ENCODE measurements around the gene MIPOL1.
"Not testable (repeated sequence)": the region's sequence is repeated elsewhere in the genome, so short reads cannot be mapped to it uniquely, and the experiment has no call there.

MIPOL1 gene, protein sequence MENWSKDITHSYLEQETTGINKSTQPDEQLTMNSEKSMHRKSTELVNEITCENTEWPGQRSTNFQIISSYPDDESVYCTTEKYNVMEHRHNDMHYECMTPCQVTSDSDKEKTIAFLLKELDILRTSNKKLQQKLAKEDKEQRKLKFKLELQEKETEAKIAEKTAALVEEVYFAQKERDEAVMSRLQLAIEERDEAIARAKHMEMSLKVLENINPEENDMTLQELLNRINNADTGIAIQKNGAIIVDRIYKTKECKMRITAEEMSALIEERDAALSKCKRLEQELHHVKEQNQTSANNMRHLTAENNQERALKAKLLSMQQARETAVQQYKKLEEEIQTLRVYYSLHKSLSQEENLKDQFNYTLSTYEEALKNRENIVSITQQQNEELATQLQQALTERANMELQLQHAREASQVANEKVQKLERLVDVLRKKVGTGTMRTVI

DNA sequence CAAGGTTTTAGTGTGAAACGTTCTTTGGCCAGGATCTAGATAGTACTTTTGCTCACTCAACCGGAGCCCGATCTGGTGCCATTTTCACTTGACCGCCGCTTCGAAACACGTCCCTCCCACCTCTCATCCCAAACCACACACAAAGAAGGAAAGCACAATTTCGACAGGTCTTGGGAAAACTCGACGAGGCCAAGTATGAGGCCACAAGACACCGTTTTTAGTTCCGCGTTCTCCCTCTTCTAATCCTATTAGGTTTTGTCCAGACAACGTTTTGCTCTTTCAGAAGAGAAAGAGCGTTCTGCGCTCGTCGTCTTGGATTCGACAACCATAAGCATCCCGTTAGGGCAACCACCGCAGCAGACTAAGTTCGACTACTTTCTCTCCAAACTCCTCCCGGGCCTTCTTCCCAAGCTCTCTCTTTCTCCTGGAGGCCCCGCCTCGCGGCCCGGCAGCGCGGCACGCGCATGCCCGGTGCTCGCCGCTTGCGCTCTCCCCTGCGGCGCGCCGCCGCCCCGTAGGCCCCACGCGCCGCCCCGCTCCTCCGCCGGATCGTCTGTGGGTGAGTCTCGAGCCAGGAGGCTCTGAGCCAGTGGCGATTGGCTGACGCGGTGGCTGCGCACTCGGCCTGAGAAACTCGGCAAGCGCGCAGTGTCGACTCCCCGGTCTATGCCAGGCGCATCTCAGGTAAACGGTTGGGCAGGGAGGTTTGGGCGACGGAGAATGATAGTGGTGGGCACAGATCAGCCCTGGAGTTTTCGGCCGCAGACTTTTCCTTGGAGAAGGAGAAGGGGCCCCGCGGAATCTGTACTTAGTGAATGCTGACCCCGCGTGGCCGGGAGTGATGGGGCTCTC is at the start of gene MIPOL1:
MIPOL1 (plus strand) TSS at position 517 of the 852 bp plus-strand sequence. CDS start 49,952 bp downstream, outside the sequence.
- Mint-ChIP-seq H3K27ac (no peak within 1 kb of the TSS), H3K36me3 (no peaks in the 10 kb centered on the region), H3K4me3 (peak within 1 kb of the TSS; percentile 36), H3K27me3 (no peaks in the 10 kb centered on the region), H3K9me3 (peaks cover 9% of the 10 kb centered on the region), H3K4me1 (no peaks in the 10 kb centered on the region)
- ATAC-seq, result no peak

DNA sequence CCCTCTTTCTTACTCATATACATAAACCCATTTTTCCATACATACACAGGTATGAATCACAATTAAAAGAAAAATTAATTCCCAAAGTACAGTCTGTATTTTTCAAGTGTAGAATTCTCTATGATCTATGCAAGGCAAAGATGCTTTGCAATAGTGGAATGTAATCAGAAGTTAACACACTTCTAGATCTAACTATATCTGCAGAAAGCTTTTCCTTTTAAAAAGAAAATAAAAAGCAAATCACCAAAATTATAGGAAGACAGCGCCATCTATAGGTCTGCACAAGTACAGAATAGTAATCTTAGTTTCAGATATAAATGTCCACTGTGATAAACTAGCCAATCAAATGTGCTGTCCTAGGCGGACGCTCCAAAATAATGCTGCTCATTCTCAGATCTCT is 47.3 kb upstream of the MIPOL1 start:
- no peak for ATAC-seq
- no peak overlapping the region for H3K27ac Mint-ChIP-seq
- H3K4me1 Mint-ChIP-seq, result no peaks in the 10 kb centered on the region
- H3K9me3 Mint-ChIP-seq, result peaks cover 8% of the 10 kb centered on the region
- H3K27me3 Mint-ChIP-seq, result no peaks in the 10 kb centered on the region
- H3K36me3 Mint-ChIP-seq, result no peaks in the 10 kb centered on the region
- no peak overlapping the region for H3K4me3 Mint-ChIP-seq

DNA sequence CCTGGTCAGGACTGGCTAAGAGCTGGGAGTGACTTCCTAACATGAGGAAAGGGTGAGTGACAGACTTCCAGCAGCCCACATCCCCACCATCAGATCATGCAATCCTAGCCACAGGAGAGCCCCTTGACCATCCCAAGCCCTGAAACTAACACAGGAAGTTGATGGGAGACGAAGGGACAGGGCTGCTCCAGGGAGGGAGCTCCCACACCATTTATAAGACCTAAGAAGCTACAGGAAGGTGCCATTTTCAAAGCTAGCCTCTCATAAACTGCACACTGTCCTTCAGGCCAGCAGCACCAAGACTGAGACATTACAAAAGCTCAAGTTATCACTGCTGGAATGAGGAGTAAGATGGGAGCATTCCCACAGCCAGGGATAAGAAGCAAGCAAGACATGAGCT is 44.7 kb upstream of the MIPOL1 start:
- ATAC-seq, result no peak
- Mint-ChIP-seq H3K27ac (no peak overlapping the region), H3K4me3 (no peak overlapping the region), H3K27me3 (no peaks in the 10 kb centered on the region), H3K36me3 (no peaks in the 10 kb centered on the region), H3K4me1 (no peaks in the 10 kb centered on the region), H3K9me3 (peaks cover 12% of the 10 kb centered on the region)

DNA sequence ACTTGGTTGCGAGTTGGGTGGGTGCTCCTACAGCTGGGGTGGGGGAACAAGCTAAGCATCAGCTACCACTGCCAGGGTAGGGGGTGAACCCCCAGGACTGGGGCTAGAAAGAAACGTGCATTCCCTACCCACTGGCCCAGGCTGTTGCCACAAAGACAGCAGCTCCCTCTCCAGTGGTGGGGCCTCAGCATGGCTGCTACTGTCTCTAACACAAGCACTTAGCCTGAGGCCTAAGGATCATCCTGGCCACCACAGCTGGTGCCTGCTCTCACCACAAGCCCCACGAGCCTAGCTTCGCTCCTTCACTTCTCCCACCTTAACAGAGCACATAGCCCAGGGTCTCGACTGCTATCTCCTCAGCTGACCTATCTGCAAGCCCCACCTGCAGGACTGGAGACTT is 44.3 kb upstream of the MIPOL1 start:
- Mint-ChIP-seq H3K4me1 (no peaks in the 10 kb centered on the region), H3K27ac (no peak overlapping the region), H3K4me3 (no peak overlapping the region), H3K36me3 (no peaks in the 10 kb centered on the region), H3K9me3 (peaks cover 15% of the 10 kb centered on the region), H3K27me3 (no peaks in the 10 kb centered on the region)
- peak; percentile 12 for ATAC-seq

DNA sequence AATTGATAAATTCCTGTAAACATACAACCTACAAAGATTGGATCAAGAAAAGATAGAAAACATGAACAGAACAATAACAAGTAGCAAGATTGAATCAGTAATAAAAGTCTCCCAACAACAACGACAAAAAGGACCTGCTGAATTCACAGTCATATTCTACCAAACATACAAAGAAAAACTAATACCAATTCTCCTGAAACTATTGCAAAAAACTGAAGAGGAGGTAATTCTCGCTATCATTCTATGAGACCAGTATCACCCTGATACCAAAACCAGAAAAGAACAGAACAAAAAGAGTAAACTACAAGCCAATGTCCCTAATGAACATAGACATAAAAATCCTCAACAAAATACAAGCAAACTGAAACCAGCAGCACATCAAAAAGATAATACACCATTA is 39.8 kb upstream of the MIPOL1 start:
- H3K27me3 Mint-ChIP-seq, result no peaks in the 10 kb centered on the region
- H3K9me3 Mint-ChIP-seq, result peaks cover 32% of the 10 kb centered on the region
- H3K4me3 Mint-ChIP-seq, result no peak overlapping the region
- H3K27ac Mint-ChIP-seq, result no peak overlapping the region
- no peaks in the 10 kb centered on the region for H3K36me3 Mint-ChIP-seq
- ATAC-seq, result no peak
- no peaks in the 10 kb centered on the region for H3K4me1 Mint-ChIP-seq

DNA sequence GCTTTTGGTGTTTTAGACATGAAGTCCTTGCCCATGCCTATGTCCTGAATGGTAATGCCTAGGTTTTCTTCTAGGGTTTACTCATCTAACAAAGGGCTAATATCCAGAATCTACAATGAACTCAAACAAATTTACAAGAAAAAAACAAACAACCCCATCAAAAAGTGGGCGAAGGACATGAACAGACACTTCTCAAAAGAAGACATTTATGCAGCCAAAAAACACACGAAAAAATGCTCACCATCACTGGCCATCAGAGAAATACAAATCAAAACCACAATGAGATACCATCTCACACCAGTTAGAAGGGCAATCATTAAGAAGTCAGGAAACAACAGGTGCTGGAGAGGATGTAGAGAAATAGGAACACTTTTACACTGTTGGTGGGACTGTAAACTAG is 35.4 kb upstream of the MIPOL1 start:
- H3K27me3 Mint-ChIP-seq, H3K36me3 Mint-ChIP-seq, H3K4me1 Mint-ChIP-seq: not testable (repeated sequence)

DNA sequence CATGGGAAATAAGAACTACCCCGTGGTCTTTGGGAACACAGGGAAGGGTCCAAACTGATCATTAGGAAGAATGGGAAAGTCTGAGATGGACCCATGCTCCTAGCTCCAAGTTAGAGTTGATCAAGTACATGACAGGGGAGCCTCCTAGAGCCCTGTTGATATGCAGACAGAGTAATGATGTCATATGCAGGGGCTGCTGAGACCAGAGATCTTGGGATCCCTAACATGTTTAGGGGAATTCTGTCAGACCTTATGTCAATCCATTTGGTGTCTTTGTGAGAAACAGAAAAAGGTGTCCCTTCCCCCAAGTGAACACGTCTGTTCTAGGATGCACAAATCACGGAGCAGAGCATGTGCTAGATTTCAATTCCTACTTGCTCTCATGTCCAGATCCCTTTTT is 31.9 kb upstream of the MIPOL1 start:
- H3K27ac Mint-ChIP-seq, result no peak overlapping the region
- H3K4me1 Mint-ChIP-seq, result no peaks in the 10 kb centered on the region
- H3K4me3 Mint-ChIP-seq, result no peak overlapping the region
- no peak for ATAC-seq
- no peaks in the 10 kb centered on the region for H3K36me3 Mint-ChIP-seq
- no peaks in the 10 kb centered on the region for H3K27me3 Mint-ChIP-seq
- peaks cover 3% of the 10 kb centered on the region for H3K9me3 Mint-ChIP-seq

More for the DNA sequence above, 35.4 kb upstream of the MIPOL1 start:
- not testable (repeated sequence) for H3K27ac Mint-ChIP-seq, ATAC-seq, H3K4me3 Mint-ChIP-seq
- peaks cover 23% of the 10 kb centered on the region for H3K9me3 Mint-ChIP-seq

DNA sequence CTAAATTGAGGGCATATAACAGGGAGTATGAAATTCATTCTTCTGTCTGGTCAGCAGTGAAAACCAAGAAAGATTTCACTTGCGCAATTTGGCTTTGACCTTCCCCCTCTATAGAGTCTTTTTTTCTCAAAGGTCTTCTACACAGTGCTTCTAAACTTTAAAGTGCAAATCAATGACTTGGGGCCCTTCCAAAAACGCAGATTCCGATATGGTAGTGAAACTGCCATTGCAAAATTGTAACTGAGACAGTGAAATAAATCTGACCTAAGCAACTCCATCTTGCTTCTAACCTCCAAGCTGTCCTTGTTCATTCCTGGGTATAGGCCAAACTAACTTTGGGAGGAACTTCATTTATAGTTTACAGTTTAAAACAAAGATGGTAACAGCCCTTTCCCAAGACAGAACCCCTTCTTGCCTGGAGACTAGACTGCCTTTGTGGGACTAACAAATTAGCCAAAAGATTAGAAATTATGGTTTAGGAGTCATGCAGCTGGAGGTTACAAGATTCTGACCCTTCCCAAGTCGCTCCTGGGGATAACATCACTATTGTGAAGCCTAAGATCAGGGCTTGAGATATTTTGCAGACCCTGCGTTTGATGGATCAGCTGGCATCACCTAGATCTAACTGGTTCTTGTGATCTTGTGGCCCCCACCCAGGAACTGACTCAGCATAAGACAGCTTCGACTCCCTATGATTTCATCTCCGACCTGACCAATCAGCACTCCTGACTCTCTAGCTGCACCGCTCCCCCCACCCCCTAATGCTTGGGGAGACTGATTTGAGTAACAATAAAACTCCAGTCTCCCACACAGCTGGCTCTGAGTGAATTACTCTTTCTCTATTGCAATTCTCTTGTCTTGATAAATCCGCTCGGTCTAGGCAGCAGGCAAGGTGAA is 30.3 kb upstream of the MIPOL1 start:
- Mint-ChIP-seq H3K4me3 (no peak overlapping the region), H3K9me3 (peaks cover 1% of the 10 kb centered on the region), H3K36me3 (no peaks in the 10 kb centered on the region), H3K27me3 (no peaks in the 10 kb centered on the region), H3K27ac (no peak overlapping the region), H3K4me1 (no peaks in the 10 kb centered on the region)
- no peak for ATAC-seq

DNA sequence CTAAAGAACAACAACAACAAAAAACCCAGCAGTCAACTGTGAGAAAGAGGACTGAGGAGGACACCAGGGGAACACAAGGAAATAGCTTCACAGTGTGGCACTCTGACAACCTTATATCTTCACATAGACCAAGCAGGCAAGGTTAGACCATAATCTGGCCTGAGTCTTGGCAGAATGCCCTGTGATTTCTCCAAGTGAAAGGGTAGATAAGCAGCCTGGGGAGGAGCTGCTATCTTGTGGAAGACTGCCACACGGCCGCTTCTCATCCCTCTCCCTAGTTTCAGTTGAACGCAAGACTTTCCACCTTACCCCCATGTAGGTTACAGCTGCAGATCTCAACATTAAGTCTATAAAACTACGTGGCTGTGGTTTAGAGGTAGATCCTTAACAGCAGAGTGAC is 29.0 kb upstream of the MIPOL1 start:
- H3K4me1 Mint-ChIP-seq, result no peaks in the 10 kb centered on the region
- no peak overlapping the region for H3K27ac Mint-ChIP-seq
- H3K27me3 Mint-ChIP-seq, result no peaks in the 10 kb centered on the region
- H3K36me3 Mint-ChIP-seq, result no peaks in the 10 kb centered on the region
- H3K9me3 Mint-ChIP-seq, result no peaks in the 10 kb centered on the region
- no peak for ATAC-seq
- H3K4me3 Mint-ChIP-seq, result no peak overlapping the region

DNA sequence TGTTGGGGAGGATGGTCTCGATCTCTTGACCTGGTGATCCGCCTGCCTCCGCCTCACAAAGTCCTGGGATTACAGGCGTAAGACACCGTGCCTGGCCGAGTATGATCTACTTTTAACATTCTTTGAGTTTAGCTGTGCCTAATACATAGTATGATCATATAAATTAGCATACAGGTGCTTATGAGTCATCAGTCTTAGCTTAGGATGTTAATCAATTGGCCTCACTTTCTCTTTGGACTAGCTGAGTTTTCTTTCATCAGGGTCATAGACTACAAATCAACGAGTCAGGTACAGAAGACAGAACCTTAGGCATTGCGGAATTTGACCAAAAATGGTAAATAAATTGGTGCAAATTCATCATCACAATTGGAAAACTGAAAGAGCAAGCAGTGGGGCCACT is 27.5 kb upstream of the MIPOL1 start:
- Mint-ChIP-seq H3K27ac (no peak overlapping the region), H3K27me3 (no peaks in the 10 kb centered on the region), H3K4me3 (no peak overlapping the region)

DNA sequence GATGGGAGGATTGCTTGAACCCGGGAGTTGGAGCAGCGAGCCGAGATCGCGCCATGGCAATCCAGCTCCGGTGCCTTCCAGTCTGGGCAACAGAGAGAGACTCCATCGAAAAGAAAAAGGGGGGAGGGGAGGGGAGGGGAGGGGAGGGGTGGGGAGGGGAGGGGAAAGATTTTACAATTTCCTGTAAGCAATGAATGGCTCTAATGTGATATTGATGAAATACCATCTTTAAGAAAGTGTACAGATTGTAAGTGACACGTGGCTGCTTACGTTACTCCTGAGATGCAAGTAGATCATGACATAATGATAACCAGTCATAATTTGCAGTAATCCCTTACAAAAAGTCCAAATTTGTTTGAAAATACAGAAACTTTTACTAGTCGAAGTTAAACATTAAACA is 26.7 kb upstream of the MIPOL1 start:
- no peaks in the 10 kb centered on the region for H3K4me1 Mint-ChIP-seq
- no peaks in the 10 kb centered on the region for H3K36me3 Mint-ChIP-seq
- no peaks in the 10 kb centered on the region for H3K9me3 Mint-ChIP-seq
- no peak overlapping the region for H3K4me3 Mint-ChIP-seq
- no peak overlapping the region for H3K27ac Mint-ChIP-seq
- no peaks in the 10 kb centered on the region for H3K27me3 Mint-ChIP-seq
- ATAC-seq, result no peak

More for the DNA sequence above, 27.5 kb upstream of the MIPOL1 start:
- no peak for ATAC-seq
- Mint-ChIP-seq H3K9me3 (no peaks in the 10 kb centered on the region), H3K36me3 (no peaks in the 10 kb centered on the region), H3K4me1 (no peaks in the 10 kb centered on the region)

DNA sequence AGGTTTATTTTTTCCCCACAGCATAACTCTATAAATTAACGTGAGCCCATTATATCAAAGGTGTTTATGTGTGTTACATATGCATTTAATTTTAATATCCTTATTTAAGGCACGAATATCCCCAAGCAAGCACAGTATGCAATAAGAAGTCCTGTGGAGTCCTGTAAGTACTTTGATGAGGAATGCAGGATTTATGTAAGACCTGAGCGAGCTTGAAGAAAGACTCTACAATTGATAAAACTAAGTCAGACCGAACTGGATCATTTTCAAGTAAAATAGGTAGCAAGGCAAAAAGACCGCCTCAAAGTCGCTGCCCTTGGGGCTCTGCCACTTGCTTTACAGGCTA is 26.1 kb upstream of the MIPOL1 start:
- Mint-ChIP-seq H3K36me3 (no peaks in the 10 kb centered on the region), H3K9me3 (no peaks in the 10 kb centered on the region), H3K4me1 (no peaks in the 10 kb centered on the region), H3K27me3 (no peaks in the 10 kb centered on the region), H3K27ac (no peak overlapping the region), H3K4me3 (no peak overlapping the region)
- no peak for ATAC-seq

DNA sequence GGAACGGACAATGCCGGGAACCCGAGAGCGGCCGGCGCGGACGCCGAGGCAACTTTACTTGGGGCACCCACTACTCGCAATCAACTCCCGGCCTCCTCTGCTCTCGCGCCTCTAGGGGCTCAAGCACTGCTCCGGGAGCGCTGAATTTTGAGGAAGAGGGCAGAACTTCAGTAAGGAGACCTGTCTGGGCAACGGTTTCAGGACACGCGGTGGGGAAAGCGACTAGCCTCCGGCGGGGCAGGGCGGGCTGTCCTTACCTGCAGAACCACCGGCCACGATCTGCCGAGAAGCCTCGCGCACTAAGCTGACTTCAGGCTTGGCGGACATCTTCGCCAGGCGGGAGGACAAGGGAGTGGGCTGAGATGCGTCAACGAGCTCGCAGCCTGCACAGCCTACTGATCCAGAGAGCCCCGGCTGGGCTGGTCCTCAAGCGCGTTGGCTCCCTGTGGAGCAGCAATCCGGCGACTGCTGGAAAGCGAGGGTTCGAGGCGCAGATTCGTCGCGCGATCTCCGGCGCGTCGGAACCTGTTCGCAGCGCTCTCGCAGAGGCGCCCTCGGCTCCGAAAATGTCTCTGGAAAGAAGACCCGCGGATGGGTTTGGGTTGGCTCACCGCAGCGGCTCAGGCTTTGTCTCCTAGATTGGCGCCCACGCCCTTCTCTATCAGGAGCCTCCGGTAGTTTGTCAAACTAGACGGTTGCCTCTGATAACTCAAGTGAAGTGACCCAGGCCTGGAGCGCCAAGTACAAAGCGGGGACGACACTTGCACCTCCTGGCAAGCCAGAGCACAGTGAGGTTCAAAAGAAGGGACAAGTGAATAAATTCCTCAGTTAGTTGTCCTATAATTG is 25.5 kb upstream of the MIPOL1 start, which contains the start of gene SLC25A21:
SLC25A21 (minus strand) TSS at position 583 of the 846 bp plus-strand sequence.
- H3K9me3 Mint-ChIP-seq, result no peaks in the 10 kb centered on the region
- no peak within 1 kb of the TSS for H3K4me3 Mint-ChIP-seq
- no peaks in the 10 kb centered on the region for H3K27me3 Mint-ChIP-seq
- no peak for ATAC-seq
- H3K27ac Mint-ChIP-seq, result no peak within 1 kb of the TSS
- no peaks in the 10 kb centered on the region for H3K36me3 Mint-ChIP-seq
- no peaks in the 10 kb centered on the region for H3K4me1 Mint-ChIP-seq

DNA sequence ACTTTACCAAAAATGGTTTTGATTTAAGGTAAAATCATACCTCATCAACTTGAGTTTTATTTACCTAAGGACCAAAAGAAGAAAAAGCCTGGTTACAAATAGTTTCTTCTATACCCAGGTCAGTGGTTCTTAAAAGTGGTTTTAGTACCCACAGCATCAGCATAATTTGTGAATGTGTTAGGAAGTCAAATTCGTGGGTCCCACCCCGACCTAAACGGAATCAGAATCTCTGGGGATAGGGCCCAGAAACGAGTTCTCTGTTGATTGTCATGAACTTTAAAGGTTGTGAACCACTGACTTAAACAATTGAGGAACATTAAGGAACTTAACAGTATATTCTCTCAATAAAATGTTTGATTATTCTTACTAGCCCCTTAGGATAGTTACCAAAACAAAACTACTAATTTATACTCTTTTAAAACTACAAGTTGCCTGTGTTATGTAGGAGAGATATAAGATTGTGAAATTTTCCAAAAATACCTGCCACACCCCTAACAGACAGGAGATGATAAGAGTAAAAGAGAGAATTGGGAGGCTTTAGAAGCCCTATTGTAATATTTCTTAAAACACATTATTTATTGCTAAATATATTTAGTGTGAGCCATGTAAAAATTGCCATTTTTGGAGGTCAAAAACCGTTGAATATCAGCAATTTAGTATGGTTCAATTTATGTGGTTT is 24.7 kb upstream of the MIPOL1 start:
- Mint-ChIP-seq H3K27me3 (no peaks in the 10 kb centered on the region), H3K27ac (no peak overlapping the region), H3K9me3 (no peaks in the 10 kb centered on the region), H3K4me3 (no peak overlapping the region), H3K36me3 (no peaks in the 10 kb centered on the region), H3K4me1 (no peaks in the 10 kb centered on the region)
- ATAC-seq, result no peak

All from stimulated activated memory B cell treated with anti-CD40 and anti-IgM and Interleukin-4, amounts not matched to agents 10 μg/mL and 1 μg/mL and 100 μg/mL, for 72 hours (primary cell).